Gastroesophageal sphincter (tissue), 3 donors: Measurements from ENCODE around the gene EPOP.

Experiments used
- CTCF ChIP-seq, 4 experiments: fragments of 200-600 bp in 2 of 4; fragments of 450-650 bp in 2 of 4; sonication (generic) in 1 of 4; IDR thresholded peaks; one replicate each; pipeline ENCODE4 v1.5.1; 2017 to 2019; ENCODE audit warnings: antibody characterized with exemption in 4 of 4, mild to moderate bottlenecking in 2 of 4, moderate library complexity in 2 of 4
- EP300 ChIP-seq: sonication (generic); formaldehyde crosslinking; IDR thresholded peaks from one replicate; pipeline ENCODE4 v1.6.1; 2017; ENCODE audit warnings: antibody characterized with exemption, mild to moderate bottlenecking
- POLR2AphosphoS5 ChIP-seq: sonication (generic); formaldehyde crosslinking; IDR thresholded peaks from one replicate; pipeline ENCODE4 v1.6.1; 2017; ENCODE audit warnings: antibody characterized with exemption

- TF ChIP-seq CTCF (IDR thresholded peaks at IDR 0.05) (no peak), POLR2AphosphoS5 (no peak), EP300 (no peak)
These were observed 46.3 kb downstream of the EPOP start for GRCh38 chr17:38628441-38628840.
